Activated naive CD8-positive, alpha-beta T cell treated with anti-CD3 and anti-CD28 coated beads, Interleukin-2, amount 50 U/mL, for 24 hours (primary cell): ENCODE measurements around the gene NABP2.

Experiments used
- ATAC-seq: fragments of 150-1000 bp; cut with Tn5 transposase; one replicate; pipeline ENCODE4 v1.10.0; 2021
- DNase-seq: peaks from one replicate; pipeline ENCODE4 v3.0.0; 2021
- H3K27ac Mint-ChIP-seq: one replicate; pipeline ENCODE4 v1.8.0; 2021; ENCODE audit warnings: mild to moderate bottlenecking, mixed read lengths
- H3K27me3 Mint-ChIP-seq: one replicate; pipeline ENCODE4 v1.8.0; 2021; ENCODE audit warnings: mixed read lengths
- H3K36me3 Mint-ChIP-seq: one replicate; pipeline ENCODE4 v1.8.0; 2021; ENCODE audit warnings: low read depth, mixed read lengths
- H3K4me1 Mint-ChIP-seq: one replicate; pipeline ENCODE4 v1.8.0; 2021; ENCODE audit warnings: mixed read lengths
- H3K4me3 Mint-ChIP-seq: one replicate; pipeline ENCODE4 v1.8.0; 2021; ENCODE audit warnings: mild to moderate bottlenecking, moderate library complexity, mixed read lengths
- H3K9me3 Mint-ChIP-seq: one replicate; pipeline ENCODE4 v1.8.0; 2021; ENCODE audit warnings: mixed read lengths

The NABP2 gene

DNA sequence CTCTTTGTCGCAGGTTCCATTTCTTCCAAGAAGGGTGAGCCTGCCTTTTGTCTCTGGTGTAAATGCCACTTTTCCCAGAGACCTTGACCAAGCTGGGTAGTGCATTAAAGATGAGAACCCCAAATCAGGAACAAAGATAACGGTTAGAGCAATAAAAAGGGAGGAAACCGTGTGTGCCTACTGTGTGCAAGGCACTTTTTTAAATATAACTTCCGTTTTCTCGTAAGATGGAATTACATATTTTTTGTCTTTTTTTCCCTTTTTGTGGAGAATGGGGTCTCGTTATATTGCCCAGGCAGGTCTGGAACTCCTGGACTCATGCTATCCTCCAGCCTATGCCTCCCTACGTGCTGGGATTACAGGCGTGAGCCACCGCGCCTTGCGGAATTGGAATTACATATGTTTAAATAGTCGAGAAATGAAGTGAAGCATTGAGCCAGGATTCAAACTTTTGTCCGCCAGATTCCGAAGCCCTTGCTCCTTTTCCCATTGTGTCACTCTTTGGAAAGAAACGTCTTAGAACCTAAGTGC lies 506 bp upstream of the NABP2 start:
- peaks cover 10% of the 10 kb centered on the region for H3K36me3 Mint-ChIP-seq
- no peaks in the 10 kb centered on the region for H3K27me3 Mint-ChIP-seq
- H3K27ac Mint-ChIP-seq = peak overlapping the region; percentile 88
- H3K4me1 Mint-ChIP-seq = peaks cover 47% of the 10 kb centered on the region
- ATAC-seq = no peak
- H3K4me3 Mint-ChIP-seq = peak overlapping the region; percentile 95
- no peak for DNase-seq
- H3K9me3 Mint-ChIP-seq = no peaks in the 10 kb centered on the region

DNA sequence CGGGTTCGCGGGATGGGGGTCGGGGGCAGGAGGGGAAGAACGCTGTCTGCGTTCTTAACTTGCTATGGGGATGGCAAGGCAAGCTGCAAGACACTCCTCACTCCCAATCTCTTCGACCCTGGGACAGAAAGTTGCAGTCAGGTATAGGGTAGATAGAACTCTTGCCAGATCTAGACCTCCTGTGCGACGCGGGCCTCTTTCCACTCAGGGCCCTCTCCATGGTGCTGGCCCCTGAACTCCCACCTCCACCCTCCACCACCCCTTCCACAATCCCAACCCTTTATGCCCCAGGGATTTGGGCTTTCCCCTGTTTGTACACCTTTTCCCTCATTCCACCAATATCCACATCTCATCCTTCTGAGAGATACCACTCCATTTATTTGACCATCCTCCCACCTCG lies 812 bp downstream of the NABP2 start:
- Mint-ChIP-seq H3K27ac (peak overlapping the region; percentile 88), H3K27me3 (no peaks in the 10 kb centered on the region), H3K4me3 (peak overlapping the region; percentile 95), H3K9me3 (no peaks in the 10 kb centered on the region), H3K36me3 (peaks cover 13% of the 10 kb centered on the region), H3K4me1 (peaks cover 46% of the 10 kb centered on the region)
- ATAC-seq (no peak), DNase-seq (no peak)

DNA sequence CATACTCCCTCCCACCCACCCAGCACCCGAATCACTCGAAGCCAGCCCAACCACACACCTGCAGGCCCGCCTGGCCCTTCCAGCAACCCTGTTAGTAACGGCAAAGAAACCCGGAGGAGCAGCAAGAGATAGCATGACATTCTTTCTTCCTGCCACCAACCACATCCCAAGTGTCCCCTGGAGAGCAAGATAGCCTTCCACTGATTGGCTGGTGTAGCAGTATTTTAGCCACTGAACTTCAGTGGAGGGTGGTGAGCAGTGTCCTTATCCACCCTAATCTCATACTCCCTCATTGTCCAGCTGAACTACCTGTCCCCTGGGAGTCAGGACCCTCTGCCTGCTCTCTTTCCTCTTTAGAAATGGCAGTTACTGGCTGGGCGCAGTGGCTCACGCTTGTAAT lies 4.9 kb downstream of the NABP2 start:
- Mint-ChIP-seq H3K27ac (no peak overlapping the region), H3K9me3 (no peaks in the 10 kb centered on the region), H3K4me1 (peaks cover 16% of the 10 kb centered on the region), H3K4me3 (no peak overlapping the region), H3K36me3 (peaks cover 13% of the 10 kb centered on the region), H3K27me3 (no peaks in the 10 kb centered on the region)
- DNase-seq (no peak), ATAC-seq (no peak)

DNA sequence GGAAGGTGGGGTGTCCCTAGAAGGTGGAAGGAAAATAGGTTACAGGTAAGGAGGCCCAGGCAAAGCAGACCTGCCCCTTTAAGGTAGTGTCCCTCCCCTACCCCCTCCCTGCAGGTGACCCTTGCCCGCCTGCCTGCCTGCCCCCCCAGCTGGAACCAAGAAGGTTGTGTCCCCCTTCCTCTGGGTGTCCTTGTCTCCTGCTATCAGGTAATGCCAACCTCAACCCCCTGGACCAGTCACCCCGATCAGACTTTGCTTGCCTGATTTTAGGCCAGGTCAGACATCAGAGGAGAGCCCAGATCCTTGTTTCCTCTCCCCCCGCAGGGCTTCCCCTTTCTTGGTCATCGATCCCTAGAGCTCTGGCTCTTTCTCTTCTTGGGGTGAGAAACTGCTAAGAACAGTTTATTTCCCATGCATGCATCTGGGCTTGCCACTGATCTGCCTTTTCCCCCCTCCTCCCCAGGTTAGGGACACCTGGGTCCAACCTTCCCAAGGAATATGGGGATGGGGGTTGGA lies 5.8 kb downstream of the NABP2 start, which contains the start of gene SLC39A5:
Gene SLC39A5 (plus strand): TSS at position 136 of the 516 bp plus-strand sequence. CDS start 1,224 bp downstream, outside the sequence.
- Mint-ChIP-seq H3K27ac (no peak within 1 kb of the TSS), H3K4me3 (no peak within 1 kb of the TSS), H3K4me1 (peaks cover 9% of the 10 kb centered on the region), H3K9me3 (no peaks in the 10 kb centered on the region), H3K27me3 (no peaks in the 10 kb centered on the region), H3K36me3 (peaks cover 13% of the 10 kb centered on the region)
- ATAC-seq (peak; percentile 9), DNase-seq (no peak)

- no peaks in the 10 kb centered on the region for H3K27me3 Mint-ChIP-seq
- H3K27ac Mint-ChIP-seq = no peak overlapping the region
- DNase-seq = no peak
- no peak overlapping the region for H3K4me3 Mint-ChIP-seq
- H3K9me3 Mint-ChIP-seq = no peaks in the 10 kb centered on the region
- peak; percentile 10 for ATAC-seq
- peaks cover 2% of the 10 kb centered on the region for H3K4me1 Mint-ChIP-seq
- H3K36me3 Mint-ChIP-seq = peaks cover 13% of the 10 kb centered on the region
Measured at GRCh38 chr12:56230432-56231183, 6.5 kb downstream of the NABP2 start.

- no peaks in the 10 kb centered on the region for H3K9me3 Mint-ChIP-seq
Measured at GRCh38 chr12:56231184-56231582, 7.0 kb downstream of the NABP2 start.

GRCh38 chr12:56234746-56235436 lies 10.7 kb downstream of the NABP2 start:
- Mint-ChIP-seq H3K4me3 (no peak overlapping the region), H3K27ac (no peak overlapping the region), H3K4me1 (no peaks in the 10 kb centered on the region), H3K27me3 (no peaks in the 10 kb centered on the region), H3K36me3 (no peaks in the 10 kb centered on the region), H3K9me3 (no peaks in the 10 kb centered on the region)
- no peak for DNase-seq
- no peak for ATAC-seq

More at GRCh38 chr12:56231184-56231582, 7.0 kb downstream of the NABP2 start:
- Mint-ChIP-seq H3K27ac (no peak overlapping the region), H3K4me1 (peaks cover 1% of the 10 kb centered on the region), H3K4me3 (no peak overlapping the region), H3K36me3 (peaks cover 10% of the 10 kb centered on the region), H3K27me3 (no peaks in the 10 kb centered on the region)
- DNase-seq (no peak), ATAC-seq (no peak)

- Mint-ChIP-seq H3K4me1 (no peaks in the 10 kb centered on the region), H3K36me3 (no peaks in the 10 kb centered on the region), H3K4me3 (no peak overlapping the region), H3K27ac (no peak overlapping the region), H3K27me3 (no peaks in the 10 kb centered on the region), H3K9me3 (no peaks in the 10 kb centered on the region)
- DNase-seq (no peak), ATAC-seq (no peak)
Measured at GRCh38 chr12:56236091-56236490, 11.9 kb downstream of the NABP2 start.

DNA sequence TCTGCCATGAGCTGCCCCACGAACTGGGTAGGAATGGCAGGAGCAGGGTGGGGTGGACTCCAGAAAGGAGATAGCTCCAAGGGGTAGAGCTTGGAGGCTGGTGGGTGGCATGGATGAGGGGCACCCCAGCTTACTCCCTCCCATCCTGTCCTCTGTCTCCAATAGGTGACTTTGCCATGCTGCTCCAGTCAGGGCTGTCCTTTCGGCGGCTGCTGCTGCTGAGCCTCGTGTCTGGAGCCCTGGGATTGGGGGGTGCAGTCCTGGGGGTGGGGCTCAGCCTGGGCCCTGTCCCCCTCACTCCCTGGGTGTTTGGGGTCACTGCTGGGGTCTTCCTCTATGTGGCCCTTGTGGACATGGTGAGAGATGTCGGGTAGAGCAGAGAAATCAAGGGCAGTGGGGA lies 12.8 kb downstream of the NABP2 start:
- Mint-ChIP-seq H3K9me3 (no peaks in the 10 kb centered on the region), H3K4me1 (no peaks in the 10 kb centered on the region)

GRCh38 chr12:56237552-56237951 lies 13.4 kb downstream of the NABP2 start:
- H3K4me1 Mint-ChIP-seq = no peaks in the 10 kb centered on the region
- no peaks in the 10 kb centered on the region for H3K27me3 Mint-ChIP-seq
- peaks cover 4% of the 10 kb centered on the region for H3K36me3 Mint-ChIP-seq
- DNase-seq (no peak), ATAC-seq (no peak)
- H3K27ac Mint-ChIP-seq = no peak overlapping the region
- H3K4me3 Mint-ChIP-seq = no peak overlapping the region
- H3K9me3 Mint-ChIP-seq = no peaks in the 10 kb centered on the region

More for the DNA sequence above, 12.8 kb downstream of the NABP2 start:
- DNase-seq = no peak
- no peak for ATAC-seq
- H3K27me3 Mint-ChIP-seq = no peaks in the 10 kb centered on the region
- no peak overlapping the region for H3K4me3 Mint-ChIP-seq
- H3K27ac Mint-ChIP-seq = no peak overlapping the region
- H3K36me3 Mint-ChIP-seq = peaks cover 2% of the 10 kb centered on the region

DNA sequence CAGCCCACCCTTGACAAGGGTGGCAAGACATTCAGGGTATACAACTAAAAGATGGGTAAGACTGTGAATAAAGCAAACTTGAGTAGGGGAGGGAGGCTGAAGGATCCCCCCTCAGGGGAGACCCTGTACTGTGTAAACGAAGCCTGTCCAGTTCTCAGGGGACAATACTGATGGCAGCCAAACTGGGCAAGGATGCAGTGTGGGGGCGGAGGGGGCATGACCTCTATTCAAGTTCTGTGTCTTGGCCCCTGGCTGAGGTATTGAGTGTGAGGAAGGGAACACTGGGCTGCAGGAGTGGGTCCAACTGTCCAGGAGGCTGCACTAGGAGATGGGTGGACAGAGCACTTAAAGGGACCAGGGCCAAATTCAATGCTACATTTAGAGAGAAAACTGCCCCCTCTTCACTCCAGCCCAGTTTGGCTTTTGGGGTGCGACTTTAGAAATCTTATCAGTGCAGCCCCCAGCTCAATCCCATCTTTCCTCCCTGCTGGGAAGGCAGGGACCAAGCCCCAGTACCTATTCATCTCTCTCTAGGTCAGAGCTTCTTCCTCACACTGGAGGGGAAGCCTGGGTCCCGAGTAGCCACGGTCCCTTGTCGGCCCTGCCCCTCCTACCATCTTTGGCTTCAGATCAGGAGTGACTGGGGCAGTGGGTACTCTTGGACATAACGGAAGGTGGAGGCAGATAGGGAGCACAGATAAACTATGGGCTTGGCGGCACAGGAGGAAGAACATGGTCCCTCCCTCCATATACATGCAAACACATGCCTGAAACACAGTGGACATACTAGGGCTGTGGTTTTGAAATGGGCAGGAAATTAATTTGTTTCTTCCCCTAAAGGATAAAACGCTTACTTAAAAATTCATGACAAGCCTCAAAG lies 17.5 kb downstream of the NABP2 start:
- no peaks in the 10 kb centered on the region for H3K9me3 Mint-ChIP-seq
- H3K36me3 Mint-ChIP-seq = peaks cover 16% of the 10 kb centered on the region
- no peaks in the 10 kb centered on the region for H3K4me1 Mint-ChIP-seq
- DNase-seq (no peak), ATAC-seq (no peak)
- H3K27ac Mint-ChIP-seq = no peak overlapping the region
- no peaks in the 10 kb centered on the region for H3K27me3 Mint-ChIP-seq
- no peak overlapping the region for H3K4me3 Mint-ChIP-seq

DNA sequence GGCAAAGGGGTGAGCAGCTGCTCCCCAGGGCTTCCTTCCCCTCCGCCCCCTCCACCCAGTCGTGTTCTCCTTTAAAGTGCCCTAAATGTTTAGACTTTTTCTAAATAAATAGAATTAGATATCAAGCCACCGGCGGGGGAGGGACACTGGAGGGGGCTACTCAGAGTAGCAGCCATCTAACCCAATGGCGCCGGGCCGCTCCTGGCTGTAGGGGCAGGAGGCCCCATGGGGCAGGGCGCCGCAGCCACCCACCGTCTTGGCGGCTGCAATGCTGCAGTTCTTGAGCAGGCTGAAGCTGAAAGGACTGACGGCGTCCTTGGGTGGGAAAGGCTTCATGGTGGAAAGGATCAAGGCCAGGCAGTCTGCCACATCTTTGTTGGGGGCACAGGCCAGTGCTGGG lies 18.8 kb downstream of the NABP2 start:
- Mint-ChIP-seq H3K9me3 (no peaks in the 10 kb centered on the region), H3K27ac (no peak overlapping the region), H3K4me1 (no peaks in the 10 kb centered on the region), H3K36me3 (peaks cover 24% of the 10 kb centered on the region), H3K27me3 (no peaks in the 10 kb centered on the region), H3K4me3 (no peak overlapping the region)
- no peak for DNase-seq
- ATAC-seq = no peak

DNA sequence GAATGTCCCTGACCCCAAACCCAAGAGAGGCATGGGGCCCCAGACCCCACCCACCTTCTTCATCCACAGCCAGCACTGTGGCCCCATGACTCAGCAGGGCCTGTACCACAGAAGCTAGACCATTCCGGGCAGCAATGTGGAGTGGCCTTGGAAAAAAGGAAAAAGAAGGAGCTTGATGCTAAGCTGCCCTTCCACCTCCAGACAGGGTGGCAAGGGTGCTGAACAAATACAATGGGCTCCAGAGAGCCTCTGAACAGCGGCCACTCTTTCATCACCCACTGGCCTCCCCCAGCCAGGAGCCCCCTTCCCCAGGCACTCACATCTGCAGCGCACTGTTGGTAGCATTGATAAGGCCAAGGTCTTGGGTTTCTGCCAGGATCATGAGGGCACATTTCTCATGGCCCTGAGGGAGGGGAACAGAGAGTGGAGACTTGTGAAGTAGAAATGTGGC lies 19.6 kb downstream of the NABP2 start:
- ATAC-seq (no peak), DNase-seq (no peak)
- Mint-ChIP-seq H3K4me3 (no peak overlapping the region), H3K36me3 (peaks cover 24% of the 10 kb centered on the region), H3K27ac (no peak overlapping the region), H3K27me3 (no peaks in the 10 kb centered on the region), H3K4me1 (no peaks in the 10 kb centered on the region), H3K9me3 (no peaks in the 10 kb centered on the region)

DNA sequence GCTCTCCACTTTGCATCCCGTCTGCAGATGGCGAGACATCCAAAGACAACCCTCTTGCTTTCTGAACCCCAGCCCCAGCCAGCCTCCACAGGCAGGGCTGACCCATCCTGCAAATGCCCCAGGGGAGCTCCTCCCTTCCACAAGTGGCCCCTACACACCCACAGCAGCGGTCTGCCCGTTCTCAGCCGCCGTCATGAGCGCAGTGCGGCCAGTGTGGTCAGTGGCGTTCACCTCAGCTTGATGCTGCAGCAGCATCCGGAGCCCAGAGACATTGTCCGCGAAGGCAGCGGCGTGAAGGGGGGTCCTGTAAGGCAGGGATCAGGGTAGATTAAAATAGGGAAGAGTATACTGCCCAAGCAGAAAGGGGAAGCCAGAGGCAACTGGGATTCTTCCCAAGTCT lies 20.4 kb downstream of the NABP2 start:
- Mint-ChIP-seq H3K4me1 (no peaks in the 10 kb centered on the region), H3K9me3 (no peaks in the 10 kb centered on the region), H3K27ac (no peak overlapping the region), H3K36me3 (peaks cover 28% of the 10 kb centered on the region), H3K4me3 (no peak overlapping the region), H3K27me3 (no peaks in the 10 kb centered on the region)
- no peak for ATAC-seq
- no peak for DNase-seq
